ENCODE data around the gene GPER1.

GPER1 gene

GRCh38 chr7:1054438-1054837 lies 33.5 kb upstream of the GPER1 start:
- no peak for DNase-seq

- no peak for DNase-seq
Observed at GRCh38 chr7:1054861-1055450, 33.0 kb upstream of the GPER1 start.

GRCh38 chr7:1055491-1055955 lies 32.4 kb upstream of the GPER1 start:
- DNase-seq, result no peak

- no peak for DNase-seq
Observed at GRCh38 chr7:1055956-1056784, 31.7 kb upstream of the GPER1 start.

- DNase-seq, result no peak
Observed at GRCh38 chr7:1056785-1057410, 31.0 kb upstream of the GPER1 start.

- DNase-seq, result no peak
Observed at GRCh38 chr7:1057416-1058291, 30.3 kb upstream of the GPER1 start.

- DNase-seq, result no peak
Observed at GRCh38 chr7:1058311-1058710, 29.6 kb upstream of the GPER1 start.

- DNase-seq, result peak; percentile 13
Observed at GRCh38 chr7:1058821-1059199, 29.1 kb upstream of the GPER1 start.

- no peak for DNase-seq
Observed at GRCh38 chr7:1059200-1060091, 28.5 kb upstream of the GPER1 start.

GRCh38 chr7:1060315-1061072 lies 27.4 kb upstream of the GPER1 start:
- DNase-seq, result no peak

- no peak for DNase-seq
Observed at GRCh38 chr7:1061180-1061579, 26.7 kb upstream of the GPER1 start.

GRCh38 chr7:1062296-1063294 lies 25.3 kb upstream of the GPER1 start:
- DNase-seq, result no peak

- DNase-seq, result no peak
Observed at GRCh38 chr7:1063361-1063760, 24.6 kb upstream of the GPER1 start.

GRCh38 chr7:1064581-1064980 lies 23.3 kb upstream of the GPER1 start:
- no peak for DNase-seq

- DNase-seq, result no peak
Observed at GRCh38 chr7:1065263-1065584, 22.7 kb upstream of the GPER1 start.

GRCh38 chr7:1065585-1066241 lies 22.2 kb upstream of the GPER1 start:
- DNase-seq, result peak; percentile 68

GRCh38 chr7:1066242-1066588 lies 21.7 kb upstream of the GPER1 start:
- no peak for DNase-seq

- DNase-seq, result no peak
Observed at GRCh38 chr7:1068013-1068412, 19.9 kb upstream of the GPER1 start.

- no peak for DNase-seq
Observed at GRCh38 chr7:1068619-1069018, 19.3 kb upstream of the GPER1 start.
